Keratinocyte (primary cell): Measurements from ENCODE around the gene GRB14. TPM values are rescaled to one million over a fixed set of nuclear protein-coding genes. Genes with fewer than 3 reads are reported as not detected.

Experiments used
- DNase-seq: peaks from one replicate; pipeline ENCODE4 v3.0.0-alpha.2; 2011; ENCODE audit warnings: low read depth, missing footprints, low spot score
- FAIRE-seq: peaks from 2 replicates; lab custom pipeline; 2011; peaks lifted over from hg19 to GRCh38; lab: Jason Lieb, UNC
- H2AFZ ChIP-seq: 2 replicates; pipeline ENCODE4 v1.6.0; 2012; ENCODE audit warnings: low read length, control low read depth, inconsistent platforms; ENCODE audit not compliant: control insufficient read depth
- H3K27ac ChIP-seq: 2 replicates; pipeline ENCODE4 v1.5.1; 2011; ENCODE audit warnings: low read length; ENCODE audit not compliant: control insufficient read depth, insufficient read depth
- H3K27me3 ChIP-seq: 3 replicates; pipeline ENCODE4 v1.6.0; 2011; ENCODE audit warnings: low read length; ENCODE audit not compliant: control insufficient read depth, insufficient read depth; ENCODE audit errors: extremely low read depth
- H3K36me3 ChIP-seq, 2 experiments: 2 replicates in 1 of 2; 3 replicates in 1 of 2; pipeline ENCODE4 v1.5.1; 2011; ENCODE audit warnings: low read length in 2 of 2, mild to moderate bottlenecking in 1 of 2; ENCODE audit not compliant: control insufficient read depth in 2 of 2, insufficient read depth in 2 of 2; ENCODE audit errors: extremely low read depth in 1 of 2
- H3K4me1 ChIP-seq: 3 replicates; pipeline ENCODE4 v1.5.1; 2011; ENCODE audit warnings: low read length; ENCODE audit not compliant: control insufficient read depth, insufficient read depth; ENCODE audit errors: extremely low read depth
- H3K4me2 ChIP-seq: 3 replicates; pipeline ENCODE4 v1.6.0; 2011; ENCODE audit warnings: low read depth, low read length; ENCODE audit not compliant: control insufficient read depth, insufficient read depth; ENCODE audit errors: extremely low read depth
- H3K4me3 ChIP-seq, 3 experiments: fragments of 200-600 bp in 1 of 3; sonication (generic) in 1 of 3; 2 replicates in 2 of 3; 3 replicates in 1 of 3; pipeline ENCODE4 v1.5.1; 2011 to 2016; ENCODE audit warnings: low read length in 3 of 3, mild to moderate bottlenecking in 3 of 3, control low read depth in 2 of 3, inconsistent platforms in 1 of 3, low read depth in 1 of 3, mixed read lengths in 1 of 3, mixed run types in 1 of 3, moderate library complexity in 1 of 3; ENCODE audit not compliant: control insufficient read depth in 2 of 3, insufficient read depth in 2 of 3; ENCODE audit errors: extremely low read depth in 1 of 3
- H3K79me2 ChIP-seq: 2 replicates; pipeline ENCODE4 v1.6.0; 2012; ENCODE audit warnings: low read length; ENCODE audit not compliant: control insufficient read depth, insufficient read depth
- H3K9ac ChIP-seq: 3 replicates; pipeline ENCODE4 v1.6.0; 2011; ENCODE audit warnings: low read length; ENCODE audit not compliant: control insufficient read depth, insufficient read depth; ENCODE audit errors: extremely low read depth
- H3K9me1 ChIP-seq: 3 replicates; pipeline ENCODE4 v1.6.0; 2011; ENCODE audit warnings: low read length; ENCODE audit not compliant: control insufficient read depth, insufficient read depth; ENCODE audit errors: extremely low read depth
- H3K9me3 ChIP-seq: 2 replicates; pipeline ENCODE4 v1.5.1; 2012; ENCODE audit warnings: low read depth, low read length; ENCODE audit not compliant: control insufficient read depth
- H4K20me1 ChIP-seq: 3 replicates; pipeline ENCODE4 v1.6.0; 2011; ENCODE audit warnings: low read length; ENCODE audit not compliant: control insufficient read depth, insufficient read depth; ENCODE audit errors: extremely low read depth
- EZH2 ChIP-seq: IDR thresholded peaks from one replicate; pipeline ENCODE4 v1.6.1; 2012; ENCODE audit warnings: inconsistent platforms, mild to moderate bottlenecking, low read length, moderate library complexity
- dilution Hi-C: fragments of 300-500 bp; cut with MboI; formaldehyde crosslinking; loops from one replicate; pipeline ENCODE4 v1.7.0; 2020; ENCODE audit warnings: low sequenced_read_pairs; ENCODE audit not compliant: extremely low pct_ligation_motif_present
- polyA plus RNA-seq, 5 experiments: library from polyadenylated mRNA; depleted of rRNA in 3 of 5; stranded (reverse) in 3 of 5; stranded (forward) in 1 of 5; unstranded in 1 of 5; fragments of >200 nt; gene quantifications; 1 replicate in 1 of 5; 2 replicates in 3 of 5; 3 replicates in 1 of 5; pipeline versions ENCODE4 v1.2.1 to v1.2.3, GENCODE V29; 2011 to 2012; ENCODE audit warnings: missing spikeins in 2 of 5, low read depth in 1 of 5, low replicate concordance in 1 of 5
- TF ChIP-seq, protein P1 (sequence below), 3 experiments: IDR thresholded peaks in 1 of 3; conservative IDR thresholded peaks in 1 of 3; optimal IDR thresholded peaks in 1 of 3; 2 replicates in 2 of 3; 3 replicates in 1 of 3; pipeline versions ENCODE3 to v1.5.1; 2011; ENCODE audit warnings: low read length in 3 of 3, mild to moderate bottlenecking in 3 of 3, moderate library complexity in 2 of 3, control low read depth in 1 of 3, inconsistent platforms in 1 of 3; ENCODE audit not compliant: insufficient read depth in 2 of 3; ENCODE audit errors: extremely low read depth in 1 of 3

Gene GRB14
- polyA plus RNA-seq, 1 donor (not counting 4 experiments of a cell fraction or from before 2014, with no cell fraction given): 4.2 TPM

- H3K9ac ChIP-seq: no peak overlapping the region
- no peaks in the 10 kb centered on the region for H3K9me1 ChIP-seq
- no peaks in the 10 kb centered on the region for H3K4me1 ChIP-seq
- FAIRE-seq (no peak), DNase-seq (no peak)
- H3K4me3 ChIP-seq: no peak overlapping the region
- H3K27ac ChIP-seq: no peak overlapping the region
- H2AFZ ChIP-seq: no peak overlapping the region
- no peaks in the 10 kb centered on the region for H4K20me1 ChIP-seq
- H3K4me2 ChIP-seq: no peak overlapping the region
- H3K9me3 ChIP-seq: no peaks in the 10 kb centered on the region
- dilution Hi-C loops: no loop called here
- H3K79me2 ChIP-seq: no peaks in the 10 kb centered on the region
- no peaks in the 10 kb centered on the region for H3K27me3 ChIP-seq
- TF ChIP-seq EZH2: no peak
- TF ChIP-seq, protein P1, sequence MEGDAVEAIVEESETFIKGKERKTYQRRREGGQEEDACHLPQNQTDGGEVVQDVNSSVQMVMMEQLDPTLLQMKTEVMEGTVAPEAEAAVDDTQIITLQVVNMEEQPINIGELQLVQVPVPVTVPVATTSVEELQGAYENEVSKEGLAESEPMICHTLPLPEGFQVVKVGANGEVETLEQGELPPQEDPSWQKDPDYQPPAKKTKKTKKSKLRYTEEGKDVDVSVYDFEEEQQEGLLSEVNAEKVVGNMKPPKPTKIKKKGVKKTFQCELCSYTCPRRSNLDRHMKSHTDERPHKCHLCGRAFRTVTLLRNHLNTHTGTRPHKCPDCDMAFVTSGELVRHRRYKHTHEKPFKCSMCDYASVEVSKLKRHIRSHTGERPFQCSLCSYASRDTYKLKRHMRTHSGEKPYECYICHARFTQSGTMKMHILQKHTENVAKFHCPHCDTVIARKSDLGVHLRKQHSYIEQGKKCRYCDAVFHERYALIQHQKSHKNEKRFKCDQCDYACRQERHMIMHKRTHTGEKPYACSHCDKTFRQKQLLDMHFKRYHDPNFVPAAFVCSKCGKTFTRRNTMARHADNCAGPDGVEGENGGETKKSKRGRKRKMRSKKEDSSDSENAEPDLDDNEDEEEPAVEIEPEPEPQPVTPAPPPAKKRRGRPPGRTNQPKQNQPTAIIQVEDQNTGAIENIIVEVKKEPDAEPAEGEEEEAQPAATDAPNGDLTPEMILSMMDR (optimal IDR thresholded peaks at IDR 0.05 in 1 of 3, IDR thresholded peaks at IDR 0.05 in 1 of 3, conservative IDR thresholded peaks at IDR 0.05 in 1 of 3; ENCODE audit: extremely low read depth in 1 of 3, insufficient read depth in 2 of 3, low read length in 3 of 3): no peak
- no peaks in the 10 kb centered on the region for H3K36me3 ChIP-seq
Observed at GRCh38 chr2:164662868-164663631, 41.8 kb upstream of the GRB14 start.

GRCh38 chr2:164662066-164662465 is 40.8 kb upstream of the GRB14 start:
- no peak for TF ChIP-seq EZH2
- TF ChIP-seq, protein P1 (optimal IDR thresholded peaks at IDR 0.05 in 1 of 3, IDR thresholded peaks at IDR 0.05 in 1 of 3, conservative IDR thresholded peaks at IDR 0.05 in 1 of 3; ENCODE audit: extremely low read depth in 1 of 3, insufficient read depth in 2 of 3, low read length in 3 of 3): no peak
- H3K27me3 ChIP-seq: no peaks in the 10 kb centered on the region
- H3K79me2 ChIP-seq: no peaks in the 10 kb centered on the region
- peaks cover 5% of the 10 kb centered on the region for H3K4me1 ChIP-seq
- DNase-seq (no peak), FAIRE-seq (no peak)
- dilution Hi-C loops: no loop called here
- no peaks in the 10 kb centered on the region for H3K36me3 ChIP-seq
- H3K9me1 ChIP-seq: no peaks in the 10 kb centered on the region
- no peaks in the 10 kb centered on the region for H3K9me3 ChIP-seq
- H3K4me3 ChIP-seq: no peak overlapping the region
- no peak overlapping the region for H2AFZ ChIP-seq
- no peak overlapping the region for H3K27ac ChIP-seq
- H3K9ac ChIP-seq: no peak overlapping the region
- no peak overlapping the region for H3K4me2 ChIP-seq
- no peaks in the 10 kb centered on the region for H4K20me1 ChIP-seq
